Activated CD4-positive, alpha-beta T cell treated with anti-CD3 and anti-CD28 coated beads, Interleukin-2, amount 50 U/mL, for 16 hours (primary cell): ENCODE results near the gene PLXNC1.

Experiments
- DNase-seq: peaks from one replicate; pipeline ENCODE4 v3.0.0-alpha.2; 2020

PLXNC1 gene

GRCh38 chr12:94207849-94208621, 59.7 kb downstream of the PLXNC1 start:
- peak; percentile 82 for DNase-seq

GRCh38 chr12:94208622-94208966, 60.2 kb downstream of the PLXNC1 start:
- peak; percentile 68 for DNase-seq

- no peak for DNase-seq
Observed at GRCh38 chr12:94209240-94209639, 60.9 kb downstream of the PLXNC1 start.

GRCh38 chr12:94211021-94211420, 62.6 kb downstream of the PLXNC1 start:
- DNase-seq = no peak

- no peak for DNase-seq
Observed at GRCh38 chr12:94218233-94218632, 69.9 kb downstream of the PLXNC1 start.

- DNase-seq = no peak
Observed at GRCh38 chr12:94219622-94220302, 71.4 kb downstream of the PLXNC1 start.

GRCh38 chr12:94220804-94221203, 72.4 kb downstream of the PLXNC1 start:
- DNase-seq = no peak

GRCh38 chr12:94222351-94223084, 74.1 kb downstream of the PLXNC1 start:
- DNase-seq = no peak

GRCh38 chr12:94223842-94224241, 75.5 kb downstream of the PLXNC1 start:
- DNase-seq = no peak

GRCh38 chr12:94225506-94225905, 77.1 kb downstream of the PLXNC1 start:
- DNase-seq = no peak

- no peak for DNase-seq
Observed at GRCh38 chr12:94225947-94226630, 77.7 kb downstream of the PLXNC1 start.

- no peak for DNase-seq
Observed at GRCh38 chr12:94227066-94227465, 78.7 kb downstream of the PLXNC1 start.

- no peak for DNase-seq
Observed at GRCh38 chr12:94228488-94228907, 80.1 kb downstream of the PLXNC1 start.

GRCh38 chr12:94229902-94230301, 81.5 kb downstream of the PLXNC1 start:
- no peak for DNase-seq

GRCh38 chr12:94230357-94230905, 82.1 kb downstream of the PLXNC1 start:
- no peak for DNase-seq

- no peak for DNase-seq
Observed at GRCh38 chr12:94231709-94232108, 83.3 kb downstream of the PLXNC1 start.

GRCh38 chr12:94235848-94236247, 87.5 kb downstream of the PLXNC1 start:
- no peak for DNase-seq

GRCh38 chr12:94239332-94239993, 91.1 kb downstream of the PLXNC1 start:
- no peak for DNase-seq

GRCh38 chr12:94240171-94240570, 91.8 kb downstream of the PLXNC1 start:
- DNase-seq = no peak

- DNase-seq = no peak
Observed at GRCh38 chr12:94242901-94243300, 94.5 kb downstream of the PLXNC1 start.

- peak; percentile 68 for DNase-seq
Observed at GRCh38 chr12:94244165-94245133, 96.1 kb downstream of the PLXNC1 start.
